K562 (cell line): ENCODE results near the gene MTMR12. TPM values are rescaled to one million over a fixed set of nuclear protein-coding genes. Genes with fewer than 3 reads are reported as not detected.

Source experiments
- CHAMP1 ChIP-seq: fragments of 450-650 bp; IDR thresholded peaks from 2 replicates; pipeline ENCODE4 v1.6.1; 2016; ENCODE audit warnings: mild to moderate bottlenecking
- ESRRA ChIP-seq: fragments of 450-650 bp; IDR thresholded peaks from 2 replicates; pipeline ENCODE4 v1.6.1; 2014; ENCODE audit warnings: low read depth, mild to moderate bottlenecking, moderate library complexity, borderline replicate concordance
- GATA2 ChIP-seq: sonication (generic); formaldehyde crosslinking; IDR thresholded peaks from 2 replicates; pipeline ENCODE4 v1.4.0; 2020; ENCODE audit warnings: mild to moderate bottlenecking, missing genetic modification reagents
- GATAD2A ChIP-seq: fragments of 450-650 bp; IDR thresholded peaks from 2 replicates; pipeline ENCODE4 v1.6.1; 2017
- GMEB1 ChIP-seq: fragments of 250-450 bp; sonication (Bioruptor Pico); IDR thresholded peaks from 2 replicates; pipeline ENCODE4 v1.4.0; 2020; ENCODE audit warnings: mild to moderate bottlenecking
- HDAC1 ChIP-seq, 2 experiments: fragments of 450-650 bp; IDR thresholded peaks; 2 replicates each; pipeline ENCODE4 v1.6.1; 2016 to 2017; ENCODE audit warnings: inconsistent platforms in 1 of 2, mild to moderate bottlenecking in 1 of 2, moderate library complexity in 1 of 2
- HDAC2 ChIP-seq: fragments of 450-650 bp; IDR thresholded peaks from 2 replicates; pipeline ENCODE4 v1.6.1; 2016; ENCODE audit warnings: mild to moderate bottlenecking
- KHSRP ChIP-seq: fragments of 450-650 bp; IDR thresholded peaks from 2 replicates; pipeline ENCODE4 v1.6.1; 2017
- MIER1 ChIP-seq: fragments of 450-650 bp; IDR thresholded peaks from 2 replicates; pipeline ENCODE4 v1.6.1; 2016; ENCODE audit warnings: antibody characterized with exemption, mild to moderate bottlenecking, low read depth
- RBFOX2 ChIP-seq: fragments of 200-400 bp; formaldehyde crosslinking; IDR thresholded peaks from 2 replicates; pipeline ENCODE4 v1.6.1; 2017; ENCODE audit warnings: low read depth, mild to moderate bottlenecking, low read length, moderate library complexity
- RBM14 ChIP-seq: fragments of 200-400 bp; formaldehyde crosslinking; IDR thresholded peaks from 2 replicates; pipeline ENCODE4 v1.6.1; 2018; ENCODE audit warnings: low read depth, mild to moderate bottlenecking, low read length, moderate library complexity, borderline replicate concordance; ENCODE audit not compliant: insufficient read depth
- RCOR1 ChIP-seq, 2 experiments: IDR thresholded peaks; 2 replicates each; pipeline ENCODE4 v1.6.1; 2012; ENCODE audit warnings: low read depth in 2 of 2, low read length in 2 of 2, borderline replicate concordance in 1 of 2, improper control_type of control experiment in 1 of 2
- RHOXF2B ChIP-seq: fragments of 250-450 bp; sonication (Bioruptor Pico); conservative IDR thresholded peaks from 2 replicates; pipeline ENCODE4 v1.5.1; 2021
- SRSF9 ChIP-seq: fragments of 200-400 bp; formaldehyde crosslinking; IDR thresholded peaks from 2 replicates; pipeline ENCODE4 v1.6.1; 2017; ENCODE audit warnings: low read depth, low read length, borderline replicate concordance
- STAT6 ChIP-seq: sonication (generic); formaldehyde crosslinking; IDR thresholded peaks from 2 replicates; pipeline ENCODE4 v1.8.1; 2023; ENCODE audit warnings: mild to moderate bottlenecking, missing genetic modification reagents
- THRB ChIP-seq: fragments of 450-650 bp; formaldehyde crosslinking; conservative IDR thresholded peaks from 2 replicates; pipeline ENCODE4 v1.4.0; 2022; ENCODE audit warnings: mild to moderate bottlenecking, missing genetic modification characterization
- TOE1 ChIP-seq, 2 experiments: fragments of 450-650 bp in 1 of 2; sonication (generic) in 1 of 2; formaldehyde crosslinking in 1 of 2; IDR thresholded peaks; 2 replicates each; pipeline versions ENCODE4 v1.7.1 to v1.8.0; 2016 to 2022; ENCODE audit warnings: borderline replicate concordance in 2 of 2, mild to moderate bottlenecking in 2 of 2, antibody characterized with exemption in 1 of 2, inconsistent platforms in 1 of 2, low read depth in 1 of 2, missing genetic modification reagents in 1 of 2, moderate library complexity in 1 of 2
- VEZF1 ChIP-seq: fragments of 200-800 bp; sonication (Bioruptor generic); IDR thresholded peaks from 2 replicates; pipeline ENCODE4 v1.6.1; 2017; ENCODE audit warnings: missing genetic modification characterization, missing compliant biosample characterization
- ZBTB17 ChIP-seq: fragments of 450-650 bp; formaldehyde crosslinking; IDR thresholded peaks from 2 replicates; pipeline ENCODE4 v1.4.0; 2020; ENCODE audit warnings: mild to moderate bottlenecking
- ZFP1 ChIP-seq: fragments of 450-650 bp; formaldehyde crosslinking; IDR thresholded peaks from 2 replicates; pipeline ENCODE4 v1.4.0; 2020; ENCODE audit warnings: mild to moderate bottlenecking, mixed read lengths
- polyA plus RNA-seq, 8 experiments: library from polyadenylated mRNA; depleted of rRNA in 4 of 8; stranded (reverse) in 5 of 8; unstranded in 3 of 8; fragments of >200 nt; fragmentation: Nextera tagmentation in 2 of 8; fragmentation: Illumina TruSeq in 1 of 8; extraction: Ambion mirVana in 2 of 8; extraction: Trizol in 1 of 8; gene quantifications; 2 replicates each; pipeline versions ENCODE4 v1.2.1 to v1.2.3, GENCODE V29; 2011 to 2014; ENCODE audit warnings: inconsistent platforms in 1 of 8, missing spikeins in 1 of 8
- total RNA-seq, 7 experiments: library from RNA; depleted of rRNA in 6 of 7; stranded (reverse); fragments of >200 nt in 6 of 7; fragmentation: Illumina TruSeq in 2 of 7; extraction: Trizol in 2 of 7; gene quantifications; 2 replicates each; pipeline versions ENCODE4 v1.2.1 to v1.2.3, GENCODE V29; 2011 to 2021; ENCODE audit warnings: low replicate concordance in 1 of 7

MTMR12 gene
- total and polyA plus RNA-seq, 9 of the 15 experiments (the other 6 are each of a cell fraction or from before 2014, with no cell fraction given), result 4.0 to 28.7 (median 17.1) TPM

GRCh38 chr5:32187675-32188074 lies 125.1 kb downstream of the MTMR12 start (continued):
- TF ChIP-seq GATAD2A, result no peak
- no peak for TF ChIP-seq GMEB1
- TF ChIP-seq THRB, result no peak
- TF ChIP-seq RCOR1 (IDR thresholded peaks at IDR 0.05; ENCODE audit: borderline replicate concordance in 1 of 2, low read depth in 2 of 2, low read length in 2 of 2), result peak in 1 of 2 experiments; percentile 28; a peak in 1 of 4 replicates
- TF ChIP-seq HDAC2, result peak; percentile 76; the same call in 1 of the 2 replicates
- TF ChIP-seq STAT6, result no peak
- no peak for TF ChIP-seq HDAC1 (IDR thresholded peaks at IDR 0.05)
- TF ChIP-seq ZBTB17 (CRISPR knock-in tag), result no peak
- TF ChIP-seq TOE1 (IDR thresholded peaks at IDR 0.05; ENCODE audit: borderline replicate concordance), result no peak
- TF ChIP-seq TOE1 (CRISPR knock-in tag; IDR thresholded peaks at IDR 0.05; ENCODE audit: borderline replicate concordance, low read depth), result no peak
- no peak for TF ChIP-seq KHSRP
- TF ChIP-seq ZFP1 (CRISPR knock-in tag), result no peak
- TF ChIP-seq RHOXF2B, result no peak
- no peak for TF ChIP-seq ESRRA
- no peak for TF ChIP-seq MIER1
- no peak for TF ChIP-seq CHAMP1
- TF ChIP-seq GATA2 (CRISPR knock-in tag), result no peak
- 0 out of 2 replicates have a peak, but pooled peaks have one; percentile 19 for TF ChIP-seq VEZF1
- no peak for TF ChIP-seq SRSF9
- no peak for TF ChIP-seq RBFOX2
- no peak for TF ChIP-seq RBM14
